Stimulated activated CD8-positive, alpha-beta memory T cell treated with anti-CD3 and anti-CD28 coated beads, Interleukin-12 subunit alpha, Interleukin-12 subunit beta, amount 100 ng/mL, for 1 hour (primary cell): ENCODE data around the gene DNTT.

Experiments used
- DNase-seq: peaks from one replicate; pipeline ENCODE4 v3.0.0-alpha.2; 2020; ENCODE audit warnings: low read depth

Gene DNTT

GRCh38 chr10:96304230-96304629 is at the start of gene DNTT:
DNTT (plus strand) TSS chr10:96304434; CDS start chr10:96304498, 64 bp downstream.
- DNase-seq, result no peak

GRCh38 chr10:96254976-96255375 is 49.3 kb upstream of the DNTT start:
- DNase-seq, result no peak

GRCh38 chr10:96255549-96256333 is 48.5 kb upstream of the DNTT start:
- DNase-seq, result no peak

DNA sequence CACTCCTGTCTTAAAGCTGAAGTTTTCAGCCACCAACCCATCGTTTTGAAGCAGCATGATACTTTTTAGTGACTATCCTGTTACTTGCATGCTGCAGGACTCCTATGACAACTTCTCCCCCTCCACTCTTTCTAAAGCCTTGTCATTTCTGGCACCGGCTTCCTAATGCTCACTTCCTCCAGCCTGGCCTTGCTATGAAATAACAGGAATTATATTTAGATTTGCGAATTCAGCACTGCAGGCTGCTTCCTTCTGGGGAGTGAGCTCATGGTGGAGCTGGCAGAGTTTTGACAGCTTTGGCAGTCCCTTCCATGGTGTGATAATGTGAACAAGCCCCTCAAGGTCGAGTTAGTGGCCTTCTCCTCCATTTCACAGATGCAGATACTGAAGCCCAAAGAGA is 46.3 kb upstream of the DNTT start:
- no peak for DNase-seq

- no peak for DNase-seq
Observed at GRCh38 chr10:96259150-96259549, 45.1 kb upstream of the DNTT start.

DNA sequence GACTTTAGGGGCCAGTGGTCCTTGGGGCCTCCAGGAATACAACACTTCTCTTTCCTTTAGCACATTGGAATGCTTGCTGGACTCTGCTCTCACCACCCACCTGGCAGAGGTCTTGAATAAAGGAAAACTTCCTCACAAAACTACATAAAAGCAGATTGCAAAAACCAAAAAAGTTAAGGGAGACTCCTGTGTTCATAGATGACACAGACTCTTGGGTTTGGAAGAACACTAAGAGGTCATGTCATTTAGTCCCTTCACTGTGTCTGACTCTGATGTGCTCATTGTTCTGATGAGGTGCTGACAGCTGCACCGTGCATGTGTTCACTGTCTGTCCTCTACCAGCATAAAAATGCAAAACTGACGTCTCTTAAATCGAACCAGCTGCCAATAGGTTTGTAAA is 44.2 kb upstream of the DNTT start:
- no peak for DNase-seq

GRCh38 chr10:96261132-96261531 is 43.1 kb upstream of the DNTT start:
- DNase-seq, result no peak

DNA sequence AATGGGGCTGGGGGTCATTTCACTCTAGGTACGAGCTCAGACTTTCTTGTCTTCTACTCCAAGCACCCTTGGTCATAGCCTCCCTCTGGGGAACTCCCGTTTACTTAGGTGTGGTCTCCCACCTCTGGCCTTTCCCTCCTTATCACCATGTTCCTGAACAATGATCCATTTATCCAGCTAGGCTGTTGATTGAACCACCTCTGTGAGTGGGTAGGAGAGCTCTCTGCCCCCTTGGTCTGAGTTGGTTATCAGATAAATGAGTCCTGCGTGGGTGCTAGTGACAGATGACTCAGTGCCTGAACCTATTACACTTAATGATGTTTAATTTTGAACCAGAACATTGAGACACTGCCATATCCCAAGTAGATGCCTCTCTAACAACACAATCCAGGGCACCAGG is 42.3 kb upstream of the DNTT start:
- DNase-seq, result no peak

DNA sequence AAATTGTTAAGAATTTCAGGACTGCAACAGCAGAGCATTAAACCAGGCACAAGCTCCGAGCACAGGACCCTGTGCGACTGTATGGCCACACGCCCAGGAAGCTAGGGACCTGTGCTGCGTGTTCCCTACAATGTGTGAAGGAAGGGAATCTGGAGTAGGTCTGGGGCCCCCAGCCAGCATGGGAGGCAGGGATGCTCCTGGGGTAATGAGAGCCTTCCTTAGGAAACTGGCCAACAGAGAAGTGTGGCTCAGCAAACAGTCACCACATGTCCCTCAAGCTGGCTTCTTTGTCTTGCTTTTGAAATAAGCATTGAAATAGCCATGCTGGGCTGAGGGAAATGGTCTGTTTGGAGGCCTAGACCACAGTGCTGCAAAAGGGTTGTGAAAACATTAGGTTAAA is 41.1 kb upstream of the DNTT start:
- no peak for DNase-seq

DNA sequence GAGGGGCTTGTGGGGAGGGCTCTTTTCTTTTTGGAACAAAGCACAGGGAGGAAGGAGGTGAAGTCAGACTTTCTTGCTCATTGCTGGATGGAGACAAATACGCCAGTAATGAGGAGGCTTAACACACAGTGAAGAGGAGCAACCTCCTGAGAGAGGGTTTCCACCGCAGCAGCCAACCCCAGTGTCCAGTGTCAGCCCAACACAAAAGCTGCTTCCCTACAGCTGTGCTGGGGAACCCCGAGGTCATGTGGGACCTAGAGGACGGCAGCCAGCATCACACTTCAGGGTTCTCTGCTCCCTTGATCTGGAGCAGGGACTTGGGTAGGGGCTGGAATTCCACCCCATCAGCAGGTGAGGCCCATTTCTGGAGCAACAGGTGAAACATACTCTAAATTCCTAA is 40.6 kb upstream of the DNTT start:
- DNase-seq, result no peak

GRCh38 chr10:96264938-96265337 is 39.3 kb upstream of the DNTT start:
- no peak for DNase-seq

DNA sequence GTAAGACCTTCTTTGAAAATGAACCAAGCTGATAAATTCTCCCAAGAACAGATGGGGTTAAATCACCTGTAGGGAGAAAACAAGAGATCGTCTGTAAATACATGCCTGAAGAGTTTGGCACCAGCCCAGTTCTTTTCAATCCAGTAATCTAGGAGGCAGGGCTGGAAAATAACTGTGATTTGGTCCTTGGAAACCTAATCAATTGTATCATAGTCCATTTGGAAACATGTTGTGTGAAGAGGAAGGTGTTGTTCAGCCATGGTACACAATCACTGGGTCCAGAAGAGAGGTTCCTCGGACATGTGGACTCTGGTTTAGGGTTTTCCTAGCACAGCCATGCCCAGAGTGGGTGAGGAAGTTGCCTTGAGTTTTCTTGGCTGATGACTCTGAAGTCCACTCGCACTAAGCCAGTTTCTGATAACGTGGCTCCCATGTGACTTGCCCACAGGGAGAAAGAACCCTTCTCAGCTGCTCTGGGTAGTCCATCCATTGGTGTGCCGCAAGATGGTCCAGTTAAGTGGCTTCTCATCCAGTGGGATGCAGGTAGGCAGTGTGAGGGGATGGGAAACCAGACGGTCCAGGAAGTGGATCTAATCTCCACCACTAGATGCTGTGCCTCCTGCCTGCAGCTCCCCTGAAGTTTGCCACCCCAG is 38.0 kb upstream of the DNTT start:
- no peak for DNase-seq

GRCh38 chr10:96267234-96267705 is 37.0 kb upstream of the DNTT start:
- DNase-seq, result no peak

DNA sequence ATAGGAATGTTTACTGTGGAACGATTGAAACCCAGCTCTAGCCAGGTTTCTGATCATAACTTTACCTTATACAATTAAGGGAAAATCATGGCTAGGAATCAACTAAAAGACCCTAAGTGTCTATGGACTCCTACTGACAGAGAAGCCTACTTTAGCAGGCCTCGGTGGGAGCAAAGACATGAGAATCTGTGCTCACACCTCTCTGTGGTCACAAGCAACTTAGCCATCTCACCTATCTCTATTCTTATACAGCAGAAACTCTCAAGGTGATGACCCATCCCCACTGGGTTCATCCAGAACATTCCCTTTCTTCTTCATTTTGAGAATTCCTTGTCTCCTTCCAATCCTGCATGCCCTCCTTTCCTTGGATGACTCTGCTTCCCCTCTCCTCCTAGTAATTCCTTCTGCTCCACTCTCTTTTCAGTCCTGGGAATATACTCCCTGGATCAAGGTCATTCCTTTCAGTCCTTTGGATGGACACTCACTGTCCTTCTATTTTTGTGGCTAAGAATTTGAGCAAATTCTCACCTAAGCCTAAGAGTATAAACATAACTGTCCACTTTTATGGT is 35.8 kb upstream of the DNTT start:
- DNase-seq, result no peak

DNA sequence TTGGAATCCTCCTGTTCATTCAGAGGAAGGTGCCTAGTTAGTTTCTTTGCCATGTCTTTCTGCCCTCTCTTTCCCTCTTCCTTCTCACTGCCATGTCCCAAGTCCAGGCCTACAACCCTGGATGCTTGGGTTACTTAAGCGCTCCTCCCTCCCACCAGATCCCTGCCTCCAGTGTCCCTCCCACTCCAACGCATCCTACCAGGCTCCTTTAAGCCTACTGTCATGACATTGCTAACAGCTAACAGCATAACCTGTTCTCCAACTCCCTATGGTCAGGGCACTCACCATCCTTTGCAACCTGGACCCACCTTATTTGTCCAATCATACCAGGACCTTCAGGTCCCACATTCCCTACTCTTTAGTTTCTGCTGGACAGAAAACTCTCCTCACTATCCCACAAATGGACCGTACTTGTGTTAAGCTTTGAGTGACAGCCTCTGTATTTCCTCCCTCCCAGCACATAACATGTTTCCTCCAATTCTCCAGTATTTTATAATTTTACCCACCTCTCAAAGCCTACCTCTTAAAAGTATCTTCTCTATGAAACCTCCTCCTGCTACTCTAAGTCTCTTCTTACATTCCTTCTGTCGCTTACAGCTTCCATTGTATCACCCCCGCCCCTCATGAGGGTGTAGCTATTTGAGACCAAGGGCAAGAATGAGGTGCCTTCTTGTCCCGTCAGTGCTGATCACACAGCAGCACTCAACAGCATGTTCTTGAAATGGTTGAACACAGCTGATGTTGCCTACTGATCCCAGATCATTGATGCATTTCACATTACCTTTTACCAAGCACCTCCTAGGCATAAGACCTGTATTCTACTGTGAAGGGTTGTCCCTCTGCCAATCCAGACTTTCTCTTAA is 34.6 kb upstream of the DNTT start:
- no peak for DNase-seq

- no peak for DNase-seq
Observed at GRCh38 chr10:96270571-96270970, 33.7 kb upstream of the DNTT start.

DNA sequence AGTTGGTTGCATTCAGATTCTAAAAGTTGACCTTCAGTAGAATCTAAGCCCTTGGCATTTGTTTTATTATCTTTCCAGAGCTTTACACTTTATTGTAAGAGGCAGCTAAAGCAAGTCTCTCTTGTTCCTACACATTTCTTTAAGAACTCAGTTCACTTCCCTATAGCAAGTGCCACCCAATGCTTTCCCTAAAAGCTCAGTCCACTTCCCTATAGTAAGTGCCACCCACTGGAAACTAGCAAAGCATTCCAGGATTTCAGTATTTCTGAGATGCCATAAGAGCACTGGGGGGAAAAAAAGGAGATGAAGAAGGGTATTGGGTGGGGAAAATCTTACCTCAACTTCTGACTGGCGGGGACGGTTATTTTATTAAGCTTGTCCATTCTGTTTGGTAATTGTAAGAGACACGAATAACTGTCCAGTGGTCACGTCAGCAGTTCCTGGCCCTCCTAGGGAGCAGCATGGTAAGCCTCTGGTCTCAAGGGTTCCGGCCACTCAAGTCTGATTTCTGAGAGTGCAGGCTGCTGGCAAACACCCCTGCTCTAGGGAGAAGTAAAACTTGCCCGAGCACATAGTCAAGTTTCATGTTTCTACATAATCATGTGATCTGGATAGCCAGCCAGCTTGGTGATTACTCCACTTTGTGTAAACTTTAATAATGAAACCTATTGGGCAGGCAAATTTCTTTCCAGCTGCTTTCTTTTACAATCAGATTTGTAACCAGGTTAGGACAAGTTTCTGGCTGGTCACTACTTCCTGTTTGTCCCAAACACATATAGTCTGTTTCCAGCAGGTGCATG is 33.0 kb upstream of the DNTT start, which contains the start of gene BLNK:
TSS of gene BLNK (minus strand) at position 554 of the 800 bp plus-strand sequence. CDS start at position 383, 171 bp downstream.
- DNase-seq, result no peak

DNA sequence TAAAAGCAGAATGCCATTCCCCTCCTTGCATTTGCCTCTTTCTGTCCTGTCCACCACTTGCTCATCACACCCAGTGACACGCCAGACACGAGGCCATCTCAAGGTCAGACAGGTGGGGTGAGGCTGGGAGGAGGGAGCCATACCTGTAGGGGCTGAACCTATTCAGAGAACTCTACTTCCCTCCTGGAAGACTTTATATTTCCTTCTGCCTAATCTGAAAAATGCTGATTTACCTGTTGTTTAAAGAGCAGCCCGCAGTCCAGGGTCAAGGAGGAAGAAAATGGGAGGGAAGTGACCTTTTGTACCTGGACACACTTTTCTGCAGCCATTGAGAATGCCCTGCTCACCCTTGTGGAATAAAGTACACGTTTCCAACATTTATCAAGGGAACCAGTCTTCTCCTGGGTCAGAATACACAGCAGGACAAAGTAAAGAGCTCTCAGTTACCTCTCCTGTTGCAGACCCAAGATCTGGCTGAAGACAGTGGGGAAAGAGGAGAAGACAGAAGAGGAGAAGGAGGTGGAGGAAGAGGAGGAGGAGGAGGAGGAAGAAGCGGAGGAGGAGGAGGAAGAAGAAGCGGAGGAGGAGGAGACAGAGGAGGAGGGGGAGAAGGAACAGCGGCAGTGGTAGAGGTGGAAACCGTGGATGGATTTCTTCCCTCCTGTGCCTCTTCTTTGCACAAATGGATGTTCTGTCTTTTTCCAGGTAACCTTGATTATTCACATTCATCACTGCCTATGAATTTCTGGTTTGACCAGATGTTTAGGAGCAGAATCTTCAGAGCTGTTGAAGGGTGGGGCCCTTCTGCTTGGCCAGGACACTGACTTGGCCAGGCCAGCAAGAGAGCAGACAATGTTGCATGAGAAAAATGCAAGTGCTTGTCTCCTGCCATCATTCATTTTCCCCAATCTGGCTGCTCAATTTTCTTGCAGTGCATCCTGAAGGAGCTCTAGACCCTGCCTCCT is 31.6 kb upstream of the DNTT start:
- DNase-seq, result no peak

- DNase-seq, result no peak
Observed at GRCh38 chr10:96275685-96276418, 28.4 kb upstream of the DNTT start.
